GM23338 (cell line): Measurements from ENCODE around the gene NTM. TPM values are rescaled to one million over a fixed set of nuclear protein-coding genes. Genes with fewer than 3 reads are reported as not detected.

ENCODE experiments used
- ATAC-seq: fragments of 200-7000 bp; cut with Tn5 transposase; 3 replicates; pipeline ENCODE4 v1.9.1; 2020
- DNase-seq: peaks from one replicate; pipeline ENCODE4 v3.0.0-alpha.2; 2015; ENCODE audit warnings: low spot score
- H2AFZ ChIP-seq: fragments of 200-600 bp; sonication (generic); 2 replicates; pipeline ENCODE4 v1.8.0; 2016; ENCODE audit warnings: antibody characterized with exemption, mild to moderate bottlenecking, moderate library complexity
- H3F3A ChIP-seq: fragments of 200-600 bp; sonication (generic); replicated peaks from 2 replicates; pipeline ENCODE4 v1.8.0; 2017; ENCODE audit warnings: antibody characterized with exemption, mixed run types, low read depth
- H3K27ac ChIP-seq: fragments of 200-600 bp; sonication (generic); 2 replicates; pipeline ENCODE4 v1.6.1; 2016; ENCODE audit warnings: low read depth
- H3K27me3 ChIP-seq: fragments of 200-600 bp; sonication (generic); 2 replicates; pipeline ENCODE4 v1.8.0; 2016; ENCODE audit warnings: mild to moderate bottlenecking, mixed run types, moderate library complexity; ENCODE audit not compliant: insufficient read depth
- H3K36me3 ChIP-seq: fragments of 200-600 bp; sonication (generic); 2 replicates; pipeline ENCODE4 v1.8.0; 2016; ENCODE audit warnings: mild to moderate bottlenecking; ENCODE audit not compliant: insufficient read depth
- H3K4me1 ChIP-seq: fragments of 200-600 bp; sonication (generic); 2 replicates; pipeline ENCODE4 v1.8.0; 2016; ENCODE audit warnings: mild to moderate bottlenecking, moderate library complexity; ENCODE audit not compliant: insufficient read depth
- H3K4me2 ChIP-seq: fragments of 200-600 bp; sonication (generic); 2 replicates; pipeline ENCODE4 v1.7.1; 2017; ENCODE audit warnings: mixed run types
- H3K4me3 ChIP-seq: fragments of 200-600 bp; sonication (generic); 2 replicates; pipeline ENCODE4 v1.6.1; 2016; ENCODE audit warnings: mixed run types
- H3K79me2 ChIP-seq: fragments of 200-600 bp; sonication (generic); replicated peaks from 2 replicates; pipeline ENCODE4 v1.8.0; 2017; ENCODE audit warnings: mild to moderate bottlenecking; ENCODE audit not compliant: insufficient read depth
- H3K9me2 ChIP-seq: fragments of 200-600 bp; sonication (generic); 2 replicates; pipeline ENCODE4 v1.8.0; 2017; ENCODE audit not compliant: insufficient read depth
- H4K20me1 ChIP-seq: fragments of 200-600 bp; sonication (generic); replicated peaks from 2 replicates; pipeline ENCODE4 v1.8.0; 2017; ENCODE audit warnings: mild to moderate bottlenecking; ENCODE audit not compliant: insufficient read depth
- H3K27ac Mint-ChIP-seq: 2 replicates; pipeline ENCODE4 v1.8.0; 2020; ENCODE audit warnings: inconsistent platforms, mild to moderate bottlenecking, moderate library complexity, mixed read lengths
- H3K27me3 Mint-ChIP-seq: 3 replicates; pipeline ENCODE4 v1.8.0; 2022; ENCODE audit warnings: low read depth, mild to moderate bottlenecking, moderate library complexity, mixed read lengths, inconsistent platforms; ENCODE audit not compliant: insufficient read depth, poor library complexity
- H3K36me3 Mint-ChIP-seq: 3 replicates; pipeline ENCODE4 v1.8.0; 2021; ENCODE audit warnings: low read depth, mild to moderate bottlenecking, inconsistent platforms, moderate library complexity, mixed read lengths
- H3K4me1 Mint-ChIP-seq: 3 replicates; pipeline ENCODE4 v1.8.0; 2020; ENCODE audit warnings: mild to moderate bottlenecking, inconsistent platforms, mixed read lengths
- H3K4me3 Mint-ChIP-seq: 3 replicates; pipeline ENCODE4 v1.8.0; 2021; ENCODE audit warnings: moderate library complexity, mild to moderate bottlenecking, inconsistent platforms, mixed read lengths
- H3K9me3 Mint-ChIP-seq: 3 replicates; pipeline ENCODE4 v1.8.0; 2020; ENCODE audit warnings: moderate library complexity, mild to moderate bottlenecking, inconsistent platforms, mixed read lengths
- CREB1 ChIP-seq: fragments of 250-450 bp; sonication (Bioruptor Pico); IDR thresholded peaks from 2 replicates; pipeline ENCODE4 v1.5.0; 2020; ENCODE audit warnings: low read depth, mild to moderate bottlenecking, moderate library complexity
- CTCF ChIP-seq, 2 experiments: fragments of 200-600 bp in 1 of 2; sonication (generic) in 1 of 2; conservative IDR thresholded peaks; 2 replicates each; pipeline versions ENCODE4 v1.5.1 to v1.6.1; 2016 to 2017; ENCODE audit warnings: antibody characterized with exemption in 2 of 2, low read depth in 2 of 2, mild to moderate bottlenecking in 2 of 2, moderate library complexity in 1 of 2
- ETS1 ChIP-seq: IDR thresholded peaks from 2 replicates; pipeline ENCODE4 v1.6.1; 2016; ENCODE audit warnings: antibody characterized with exemption
- EZH2 ChIP-seq: fragments of 200-600 bp; sonication (generic); IDR thresholded peaks from one replicate; pipeline ENCODE4 v1.8.0; 2017; ENCODE audit warnings: antibody characterized with exemption, mild to moderate bottlenecking, low read depth; ENCODE audit not compliant: unreplicated experiment
- EZH2phosphoT487 ChIP-seq: fragments of 200-600 bp; sonication (generic); IDR thresholded peaks from one replicate; pipeline ENCODE4 v1.8.1; 2018; ENCODE audit warnings: antibody characterized with exemption; ENCODE audit not compliant: unreplicated experiment
- JUNB ChIP-seq: IDR thresholded peaks from one replicate; pipeline ENCODE4 v1.6.1; 2016; ENCODE audit warnings: antibody characterized with exemption; ENCODE audit not compliant: unreplicated experiment
- NANOG ChIP-seq: IDR thresholded peaks from 2 replicates; pipeline ENCODE4 v1.6.1; 2016; ENCODE audit warnings: antibody characterized with exemption, borderline replicate concordance
- POLR2AphosphoS5 ChIP-seq: IDR thresholded peaks from 2 replicates; pipeline ENCODE4 v1.6.1; 2016; ENCODE audit warnings: antibody characterized with exemption, low read depth
- STAT1 ChIP-seq: IDR thresholded peaks from one replicate; pipeline ENCODE4 v1.6.1; 2016; ENCODE audit warnings: antibody characterized with exemption; ENCODE audit not compliant: unreplicated experiment
- ZNF114 ChIP-seq: fragments of 250-450 bp; sonication (Bioruptor Pico); IDR thresholded peaks from 2 replicates; pipeline ENCODE4 v1.5.0; 2020; ENCODE audit warnings: mild to moderate bottlenecking, moderate library complexity
- ZNF331 ChIP-seq: fragments of 250-450 bp; sonication (Bioruptor Pico); IDR thresholded peaks from 2 replicates; pipeline ENCODE4 v1.5.0; 2020; ENCODE audit warnings: low read depth, mild to moderate bottlenecking, moderate library complexity
- polyA plus RNA-seq: library from polyadenylated mRNA; unstranded; fragments of >200 nt; fragmentation: Nextera tagmentation; extraction: Ambion mirVana; gene quantifications from 2 replicates; pipeline ENCODE4 v1.2.1, GENCODE V29; 2016
- total RNA-seq: library from RNA; depleted of rRNA; stranded (reverse); fragments of >200 nt; shearing (Covaris generic); gene quantifications from 2 replicates; pipeline ENCODE4 v1.2.3, GENCODE V29; 2014
- TF ChIP-seq, protein P1 (sequence below): fragments of 250-450 bp; sonication (Bioruptor Pico); IDR thresholded peaks from 2 replicates; pipeline ENCODE4 v1.5.0; 2020; ENCODE audit warnings: mild to moderate bottlenecking, moderate library complexity
- TF ChIP-seq, protein P2 (sequence below): IDR thresholded peaks from one replicate; pipeline ENCODE4 v1.6.1; 2018; ENCODE audit warnings: antibody characterized with exemption; ENCODE audit not compliant: unreplicated experiment

The NTM gene
- total and polyA plus RNA-seq, 2 experiments from 2014 or later: 10.6 to 14.6 TPM

GRCh38 chr11:131969261-131969660, 598.8 kb downstream of the NTM start:
- H3F3A ChIP-seq: no peaks in the 10 kb centered on the region
- Mint-ChIP-seq H3K27me3 (peaks cover 5% of the 10 kb centered on the region), H3K27ac (no peak overlapping the region), H3K4me3 (no peak overlapping the region), H3K9me3 (no peaks in the 10 kb centered on the region), H3K36me3 (no peaks in the 10 kb centered on the region), H3K4me1 (peaks cover 21% of the 10 kb centered on the region)
- H3K79me2 ChIP-seq: no peaks in the 10 kb centered on the region
- no peaks in the 10 kb centered on the region for H4K20me1 ChIP-seq
- DNase-seq (no peak), ATAC-seq (no peak)
- peaks cover 4% of the 10 kb centered on the region; the same call in 1 of the 2 replicates for H3K4me1 ChIP-seq
- no peak overlapping the region for H3K4me3 ChIP-seq
- no peak overlapping the region for H3K4me2 ChIP-seq
- H3K27ac ChIP-seq: no peak overlapping the region
- H3K36me3 ChIP-seq: no peaks in the 10 kb centered on the region
- H3K9me2 ChIP-seq: 0 out of 2 replicates have a peak, but pooled peaks cover 5% of the 10 kb centered on the region
- H2AFZ ChIP-seq: no peak overlapping the region
- H3K27me3 ChIP-seq: no peaks in the 10 kb centered on the region
- TF ChIP-seq JUNB (no peak), EZH2phosphoT487 (no peak), EZH2 (no peak), ETS1 (no peak), STAT1 (no peak), ZNF114 (CRISPR knock-in tag) (no peak), CTCF (conservative IDR thresholded peaks at IDR 0.05; ENCODE audit: low read depth in 2 of 2) (no peak), NANOG (no peak), ZNF331 (CRISPR knock-in tag) (no peak), POLR2AphosphoS5 (no peak), CREB1 (no peak)
- TF ChIP-seq, protein P1, sequence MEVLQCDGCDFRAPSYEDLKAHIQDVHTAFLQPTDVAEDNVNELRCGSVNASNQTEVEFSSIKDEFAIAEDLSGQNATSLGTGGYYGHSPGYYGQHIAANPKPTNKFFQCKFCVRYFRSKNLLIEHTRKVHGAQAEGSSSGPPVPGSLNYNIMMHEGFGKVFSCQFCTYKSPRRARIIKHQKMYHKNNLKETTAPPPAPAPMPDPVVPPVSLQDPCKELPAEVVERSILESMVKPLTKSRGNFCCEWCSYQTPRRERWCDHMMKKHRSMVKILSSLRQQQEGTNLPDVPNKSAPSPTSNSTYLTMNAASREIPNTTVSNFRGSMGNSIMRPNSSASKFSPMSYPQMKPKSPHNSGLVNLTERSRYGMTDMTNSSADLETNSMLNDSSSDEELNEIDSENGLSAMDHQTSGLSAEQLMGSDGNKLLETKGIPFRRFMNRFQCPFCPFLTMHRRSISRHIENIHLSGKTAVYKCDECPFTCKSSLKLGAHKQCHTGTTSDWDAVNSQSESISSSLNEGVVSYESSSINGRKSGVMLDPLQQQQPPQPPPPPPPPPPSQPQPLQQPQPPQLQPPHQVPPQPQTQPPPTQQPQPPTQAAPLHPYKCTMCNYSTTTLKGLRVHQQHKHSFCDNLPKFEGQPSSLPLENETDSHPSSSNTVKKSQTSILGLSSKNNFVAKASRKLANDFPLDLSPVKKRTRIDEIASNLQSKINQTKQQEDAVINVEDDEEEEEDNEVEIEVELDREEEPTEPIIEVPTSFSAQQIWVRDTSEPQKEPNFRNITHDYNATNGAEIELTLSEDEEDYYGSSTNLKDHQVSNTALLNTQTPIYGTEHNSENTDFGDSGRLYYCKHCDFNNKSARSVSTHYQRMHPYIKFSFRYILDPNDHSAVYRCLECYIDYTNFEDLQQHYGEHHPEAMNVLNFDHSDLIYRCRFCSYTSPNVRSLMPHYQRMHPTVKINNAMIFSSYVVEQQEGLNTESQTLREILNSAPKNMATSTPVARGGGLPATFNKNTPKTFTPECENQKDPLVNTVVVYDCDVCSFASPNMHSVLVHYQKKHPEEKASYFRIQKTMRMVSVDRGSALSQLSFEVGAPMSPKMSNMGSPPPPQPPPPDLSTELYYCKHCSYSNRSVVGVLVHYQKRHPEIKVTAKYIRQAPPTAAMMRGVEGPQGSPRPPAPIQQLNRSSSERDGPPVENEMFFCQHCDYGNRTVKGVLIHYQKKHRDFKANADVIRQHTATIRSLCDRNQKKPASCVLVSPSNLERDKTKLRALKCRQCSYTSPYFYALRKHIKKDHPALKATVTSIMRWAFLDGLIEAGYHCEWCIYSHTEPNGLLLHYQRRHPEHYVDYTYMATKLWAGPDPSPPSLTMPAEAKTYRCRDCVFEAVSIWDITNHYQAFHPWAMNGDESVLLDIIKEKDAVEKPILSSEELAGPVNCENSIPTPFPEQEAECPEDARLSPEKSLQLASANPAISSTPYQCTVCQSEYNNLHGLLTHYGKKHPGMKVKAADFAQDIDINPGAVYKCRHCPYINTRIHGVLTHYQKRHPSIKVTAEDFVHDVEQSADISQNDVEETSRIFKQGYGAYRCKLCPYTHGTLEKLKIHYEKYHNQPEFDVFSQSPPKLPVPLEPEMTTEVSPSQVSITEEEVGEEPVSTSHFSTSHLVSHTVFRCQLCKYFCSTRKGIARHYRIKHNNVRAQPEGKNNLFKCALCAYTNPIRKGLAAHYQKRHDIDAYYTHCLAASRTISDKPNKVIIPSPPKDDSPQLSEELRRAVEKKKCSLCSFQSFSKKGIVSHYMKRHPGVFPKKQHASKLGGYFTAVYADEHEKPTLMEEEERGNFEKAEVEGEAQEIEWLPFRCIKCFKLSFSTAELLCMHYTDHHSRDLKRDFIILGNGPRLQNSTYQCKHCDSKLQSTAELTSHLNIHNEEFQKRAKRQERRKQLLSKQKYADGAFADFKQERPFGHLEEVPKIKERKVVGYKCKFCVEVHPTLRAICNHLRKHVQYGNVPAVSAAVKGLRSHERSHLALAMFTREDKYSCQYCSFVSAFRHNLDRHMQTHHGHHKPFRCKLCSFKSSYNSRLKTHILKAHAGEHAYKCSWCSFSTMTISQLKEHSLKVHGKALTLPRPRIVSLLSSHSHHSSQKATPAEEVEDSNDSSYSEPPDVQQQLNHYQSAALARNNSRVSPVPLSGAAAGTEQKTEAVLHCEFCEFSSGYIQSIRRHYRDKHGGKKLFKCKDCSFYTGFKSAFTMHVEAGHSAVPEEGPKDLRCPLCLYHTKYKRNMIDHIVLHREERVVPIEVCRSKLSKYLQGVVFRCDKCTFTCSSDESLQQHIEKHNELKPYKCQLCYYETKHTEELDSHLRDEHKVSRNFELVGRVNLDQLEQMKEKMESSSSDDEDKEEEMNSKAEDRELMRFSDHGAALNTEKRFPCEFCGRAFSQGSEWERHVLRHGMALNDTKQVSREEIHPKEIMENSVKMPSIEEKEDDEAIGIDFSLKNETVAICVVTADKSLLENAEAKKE (CRISPR knock-in tag): no peak
- TF ChIP-seq, protein P2, sequence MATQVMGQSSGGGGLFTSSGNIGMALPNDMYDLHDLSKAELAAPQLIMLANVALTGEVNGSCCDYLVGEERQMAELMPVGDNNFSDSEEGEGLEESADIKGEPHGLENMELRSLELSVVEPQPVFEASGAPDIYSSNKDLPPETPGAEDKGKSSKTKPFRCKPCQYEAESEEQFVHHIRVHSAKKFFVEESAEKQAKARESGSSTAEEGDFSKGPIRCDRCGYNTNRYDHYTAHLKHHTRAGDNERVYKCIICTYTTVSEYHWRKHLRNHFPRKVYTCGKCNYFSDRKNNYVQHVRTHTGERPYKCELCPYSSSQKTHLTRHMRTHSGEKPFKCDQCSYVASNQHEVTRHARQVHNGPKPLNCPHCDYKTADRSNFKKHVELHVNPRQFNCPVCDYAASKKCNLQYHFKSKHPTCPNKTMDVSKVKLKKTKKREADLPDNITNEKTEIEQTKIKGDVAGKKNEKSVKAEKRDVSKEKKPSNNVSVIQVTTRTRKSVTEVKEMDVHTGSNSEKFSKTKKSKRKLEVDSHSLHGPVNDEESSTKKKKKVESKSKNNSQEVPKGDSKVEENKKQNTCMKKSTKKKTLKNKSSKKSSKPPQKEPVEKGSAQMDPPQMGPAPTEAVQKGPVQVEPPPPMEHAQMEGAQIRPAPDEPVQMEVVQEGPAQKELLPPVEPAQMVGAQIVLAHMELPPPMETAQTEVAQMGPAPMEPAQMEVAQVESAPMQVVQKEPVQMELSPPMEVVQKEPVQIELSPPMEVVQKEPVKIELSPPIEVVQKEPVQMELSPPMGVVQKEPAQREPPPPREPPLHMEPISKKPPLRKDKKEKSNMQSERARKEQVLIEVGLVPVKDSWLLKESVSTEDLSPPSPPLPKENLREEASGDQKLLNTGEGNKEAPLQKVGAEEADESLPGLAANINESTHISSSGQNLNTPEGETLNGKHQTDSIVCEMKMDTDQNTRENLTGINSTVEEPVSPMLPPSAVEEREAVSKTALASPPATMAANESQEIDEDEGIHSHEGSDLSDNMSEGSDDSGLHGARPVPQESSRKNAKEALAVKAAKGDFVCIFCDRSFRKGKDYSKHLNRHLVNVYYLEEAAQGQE: no peak
